H1 (cell line): Measurements from ENCODE around the gene AGPAT4. TPM values are rescaled to one million over a fixed set of nuclear protein-coding genes. Genes with fewer than 3 reads are reported as not detected.
A peak's percentile ranks its signal among the peaks of the same experiment; 100 is the strongest.

Experiments used
- CTCF ChIA-PET: fragments of 300-600 bp; sonication (Branson Sonifier 250); formaldehyde crosslinking; loops from one replicate; lab custom pipeline; 2021; ENCODE audit not compliant: partially characterized antibody; lab: Charles Lee
- POLR2A ChIA-PET: fragments of 300-600 bp; sonication (Branson Sonifier 250); formaldehyde crosslinking; loops from one replicate; lab custom pipeline; 2021; ENCODE audit warnings: inconsistent platforms; ENCODE audit not compliant: partially characterized antibody; lab: Charles Lee
- DNase-seq, 2 experiments: peaks; one replicate each; pipeline versions ENCODE4 v3.0.0 to v3.0.0-alpha.2; 2010 to 2022; ENCODE audit warnings: low spot score in 2 of 2, low read depth in 1 of 2, mixed read lengths in 1 of 2
- FAIRE-seq: peaks from 2 replicates; lab custom pipeline; 2011; peaks lifted over from hg19 to GRCh38; lab: Jason Lieb, UNC
- H2AFZ ChIP-seq: 2 replicates; pipeline ENCODE4 v1.8.1; 2012; ENCODE audit warnings: low read length, inconsistent platforms
- H2AK5ac ChIP-seq: 2 replicates; pipeline ENCODE4 v1.6.1; 2013; ENCODE audit warnings: low read depth, low read length
- H2BK120ac ChIP-seq: replicated peaks from 2 replicates; pipeline ENCODE3; 2013; ENCODE audit warnings: low read depth, low read length, inconsistent platforms
- H2BK12ac ChIP-seq: 2 replicates; pipeline ENCODE4 v1.6.1; 2013; ENCODE audit warnings: low read depth, low read length
- H2BK15ac ChIP-seq: 2 replicates; pipeline ENCODE4 v1.6.1; 2013; ENCODE audit warnings: low read length
- H2BK20ac ChIP-seq: 2 replicates; pipeline ENCODE4 v1.6.1; 2013; ENCODE audit warnings: low read length
- H2BK5ac ChIP-seq: 2 replicates; pipeline ENCODE4 v1.6.1; 2013; ENCODE audit warnings: low read depth, low read length
- H3K14ac ChIP-seq: 2 replicates; pipeline ENCODE4 v1.6.1; 2013; ENCODE audit warnings: inconsistent platforms; ENCODE audit not compliant: insufficient read length
- H3K18ac ChIP-seq: 2 replicates; pipeline ENCODE4 v1.6.1; 2013; ENCODE audit warnings: low read length; ENCODE audit errors: extremely low read depth
- H3K23ac ChIP-seq: 2 replicates; pipeline ENCODE4 v1.6.1; 2013; ENCODE audit warnings: inconsistent platforms; ENCODE audit not compliant: insufficient read length
- H3K23me2 ChIP-seq: 2 replicates; pipeline ENCODE4 v1.6.1; 2013; ENCODE audit warnings: low read depth, low read length
- H3K27ac ChIP-seq: 2 replicates; pipeline ENCODE4 v1.6.1; 2011; ENCODE audit warnings: low read depth, low read length, inconsistent platforms
- H3K27me3 ChIP-seq, 4 experiments: replicated peaks in 1 of 4; 1 replicate in 1 of 4; 2 replicates in 3 of 4; pipeline versions ENCODE4 v1.6.1 to v1.8.1; 2011 to 2013; ENCODE audit warnings: low read length in 3 of 4, mild to moderate bottlenecking in 3 of 4, inconsistent platforms in 2 of 4, mixed read lengths in 2 of 4, moderate library complexity in 1 of 4; ENCODE audit not compliant: control insufficient read depth in 3 of 4, insufficient read depth in 3 of 4; ENCODE audit errors: extremely low read depth in 1 of 4
- H3K36me3 ChIP-seq, 4 experiments: 2 replicates each; pipeline versions ENCODE4 v1.6.1 to v1.8.1; 2011 to 2013; ENCODE audit warnings: mild to moderate bottlenecking in 4 of 4, low read length in 3 of 4, moderate library complexity in 2 of 4, control low read depth in 1 of 4, inconsistent platforms in 1 of 4; ENCODE audit not compliant: insufficient read depth in 4 of 4, control insufficient read depth in 2 of 4
- H3K4ac ChIP-seq: replicated peaks from 2 replicates; pipeline ENCODE3; 2013; ENCODE audit warnings: low read length, low read depth, mixed read lengths, inconsistent platforms; ENCODE audit not compliant: insufficient read length
- H3K4me1 ChIP-seq, 4 experiments: replicated peaks in 1 of 4; 1 replicate in 1 of 4; 2 replicates in 3 of 4; pipeline versions ENCODE4 v1.6.1 to v1.8.1; 2011 to 2013; ENCODE audit warnings: low read length in 3 of 4, inconsistent platforms in 2 of 4, mixed read lengths in 1 of 4; ENCODE audit not compliant: insufficient read depth in 4 of 4, control insufficient read depth in 3 of 4
- H3K4me2 ChIP-seq, 2 experiments: 2 replicates each; pipeline versions ENCODE4 v1.6.1 to v1.8.1; 2011 to 2013; ENCODE audit warnings: low read depth in 2 of 2, low read length in 2 of 2, control low read depth in 1 of 2, inconsistent platforms in 1 of 2, mild to moderate bottlenecking in 1 of 2; ENCODE audit not compliant: insufficient read depth in 1 of 2
- H3K4me3 ChIP-seq, 4 experiments: fragments of 200-600, 300-600 bp in 1 of 4; sonication (generic), shearing (Covaris generic), sonication (Bioruptor Twin) in 1 of 4; 2 replicates each; pipeline versions ENCODE4 v1.5.1 to v1.8.1; 2011 to 2016; ENCODE audit warnings: low read length in 4 of 4, low read depth in 3 of 4, control low read depth in 2 of 4, inconsistent platforms in 2 of 4, mild to moderate bottlenecking in 2 of 4, mixed read lengths in 1 of 4, moderate library complexity in 1 of 4; ENCODE audit not compliant: insufficient read depth in 2 of 4; ENCODE audit errors: extremely low read depth in 1 of 4
- H3K56ac ChIP-seq: replicated peaks from 2 replicates; pipeline ENCODE3; 2013; ENCODE audit warnings: low read depth, mild to moderate bottlenecking, mixed read lengths, low read length, inconsistent platforms; ENCODE audit not compliant: insufficient read length
- H3K79me1 ChIP-seq: 2 replicates; pipeline ENCODE4 v1.6.1; 2013; ENCODE audit warnings: low read depth, low read length, control low read depth
- H3K79me2 ChIP-seq, 2 experiments: 2 replicates each; pipeline versions ENCODE4 v1.6.1 to v1.8.1; 2012 to 2013; ENCODE audit warnings: low read length in 2 of 2, mild to moderate bottlenecking in 2 of 2, inconsistent platforms in 1 of 2; ENCODE audit not compliant: insufficient read depth in 2 of 2, control insufficient read depth in 1 of 2
- H3K9ac ChIP-seq, 4 experiments: replicated peaks in 1 of 4; 1 replicate in 1 of 4; 2 replicates in 3 of 4; pipeline versions ENCODE4 v1.6.1 to v1.8.1; 2011 to 2013; ENCODE audit warnings: low read depth in 3 of 4, low read length in 3 of 4, control low read depth in 2 of 4, mild to moderate bottlenecking in 2 of 4, moderate library complexity in 2 of 4, inconsistent platforms in 1 of 4; ENCODE audit errors: extremely low read depth in 1 of 4
- H3K9me3 ChIP-seq, 2 experiments: 2 replicates each; pipeline versions ENCODE4 v1.6.1 to v1.8.1; 2012 to 2013; ENCODE audit warnings: mild to moderate bottlenecking in 2 of 2, moderate library complexity in 2 of 2, control low read depth in 1 of 2, inconsistent platforms in 1 of 2, low read depth in 1 of 2, low read length in 1 of 2, mixed read lengths in 1 of 2; ENCODE audit not compliant: insufficient read depth in 2 of 2
- H4K20me1 ChIP-seq, 2 experiments: replicated peaks in 1 of 2; 2 replicates each; pipeline versions ENCODE3 to v1.8.1; 2011 to 2013; ENCODE audit warnings: inconsistent platforms in 2 of 2, low read length in 2 of 2, mild to moderate bottlenecking in 1 of 2; ENCODE audit not compliant: insufficient read depth in 2 of 2, control insufficient read depth in 1 of 2
- H4K5ac ChIP-seq: 2 replicates; pipeline ENCODE4 v1.6.1; 2013; ENCODE audit warnings: low read length, low read depth, mixed read lengths, inconsistent platforms; ENCODE audit not compliant: insufficient read length
- H4K8ac ChIP-seq: 2 replicates; pipeline ENCODE4 v1.8.0; 2013; ENCODE audit warnings: mild to moderate bottlenecking, moderate library complexity, low read length, inconsistent platforms; ENCODE audit not compliant: insufficient read depth; ENCODE audit errors: extremely low read depth
- H4K91ac ChIP-seq: replicated peaks from 2 replicates; pipeline ENCODE3; 2013; ENCODE audit warnings: low read length, mixed read lengths, inconsistent platforms; ENCODE audit not compliant: insufficient read length
- BCL11A ChIP-seq, 2 experiments: IDR thresholded peaks; one replicate each; pipeline ENCODE4 v1.6.1; 2011; ENCODE audit warnings: low read depth in 2 of 2, low read length in 2 of 2, mild to moderate bottlenecking in 2 of 2
- EGR1 ChIP-seq: IDR thresholded peaks from 2 replicates; pipeline ENCODE4 v1.6.1; 2011; ENCODE audit warnings: low read depth, low read length, borderline replicate concordance
- PHF8 ChIP-seq: fragments of 200-600 bp; sonication (generic); conservative IDR thresholded peaks from 2 replicates; pipeline ENCODE4 v1.7.1; 2012; ENCODE audit warnings: low read depth, mild to moderate bottlenecking, inconsistent platforms, low read length, moderate library complexity
- POU5F1 ChIP-seq: IDR thresholded peaks from 2 replicates; pipeline ENCODE4 v1.6.1; 2011; ENCODE audit warnings: low read depth, mild to moderate bottlenecking, low read length, moderate library complexity
- WGBS, 2 experiments: shearing (Covaris generic) in 1 of 2; methylation state at CpG; one replicate each; pipeline versions ENCODE4 v1.1.6 to v1.1.7; 2013 to 2015; ENCODE audit warnings: low lambda C conversion rate in 2 of 2, mixed read lengths in 2 of 2, inconsistent platforms in 1 of 2, low coverage in 1 of 2, missing lambda C conversion rate in 1 of 2; ENCODE audit not compliant: insufficient replicate concordance in 2 of 2, insufficient coverage in 1 of 2, insufficient read length in 1 of 2; ENCODE audit errors: extremely low coverage in 1 of 2, missing lambda C conversion rate in 1 of 2; 5-methylcytosine and 5-hydroxymethylcytosine counted together
- polyA plus RNA-seq, 7 experiments: library from polyadenylated mRNA; depleted of rRNA in 3 of 7; stranded (reverse) in 5 of 7; unstranded in 2 of 7; fragments of >200 nt in 5 of 7; fragments of 200-250 nt in 2 of 7; gene quantifications; 1 replicate in 5 of 7; 2 replicates in 1 of 7; 4 replicates in 1 of 7; pipeline versions ENCODE4 v1.2.1 to v1.2.3, GENCODE V29; 2011 to 2013; ENCODE audit warnings: missing spikeins in 2 of 7, mixed read lengths in 2 of 7
- total RNA-seq: library from RNA; stranded (reverse); fragmentation: NEBNext Ultra II Directional; extraction: Animal tissue kit (Norgen Biotek cat#: 25700); gene quantifications from 2 replicates; pipeline ENCODE4 v1.2.1, GENCODE V29; 2021

AGPAT4 gene
- total and polyA plus RNA-seq, 2 of the 8 experiments (the other 6 are each of a cell fraction or from before 2014, with no cell fraction given) = 13.5 to 23.8 TPM

- Histone ChIP-seq H2AFZ (no peak overlapping the region), H3K4me3 (peak overlapping the region; percentile 72 to 91 (median 79)), H4K8ac (no peak overlapping the region), H3K79me2 (peaks cover 12 to 54% of the 10 kb centered on the region in 2 experiments), H3K23ac (no peak overlapping the region), H4K20me1 (peaks cover 0 to 8% of the 10 kb centered on the region in 2 experiments), H2BK12ac (no peak overlapping the region; the same call in 1 of the 2 replicates), H3K4ac (no peak overlapping the region), H2BK5ac (no peak overlapping the region; the same call in 1 of the 2 replicates), H2AK5ac (no peak overlapping the region), H3K9ac (peak overlapping the region; percentile 73 to 94 (median 92)), H3K14ac (no peak overlapping the region), H3K4me2 (peak overlapping the region; percentile 73 to 99), H3K9me3 (no peaks in the 10 kb centered on the region; a peak in 1 of 4 replicates), H2BK120ac (peak overlapping the region; percentile 27), H2BK15ac (no peak overlapping the region), H3K27ac (peak overlapping the region; percentile 92), H2BK20ac (no peak overlapping the region), H4K5ac (no peak overlapping the region), H3K27me3 (no peaks in the 10 kb centered on the region), H3K4me1 (peaks cover 0 to 14% (median 5%) of the 10 kb centered on the region in 4 experiments; a peak in 5 of 7 replicates), H3K56ac (no peak overlapping the region), H3K23me2 (peaks cover 9% of the 10 kb centered on the region), H3K36me3 (no peaks in the 10 kb centered on the region; a peak in 1 of 8 replicates), H4K91ac (no peak overlapping the region), H3K79me1 (peaks cover 12% of the 10 kb centered on the region), H3K18ac (no peak overlapping the region)
- WGBS, 2 experiments = 10% methylated on average over 11 of the region's 11 CpGs; no CpG with 5 or more reads in 1 of the 2 experiments
- ChIA-PET POLR2A (interaction anchor here (0.7 to 5.0 kb wide), 9 partner anchors 11 to 122 kb away, joined by 3 to 39 read pairs (median 6); no protein-coding TSS in a partner anchor), CTCF (interaction anchor here (0.9 to 2.2 kb wide), 3 partner anchors 81 to 119 kb away, joined by 3 to 6 read pairs (median 5); no protein-coding TSS in a partner anchor)
- DNase-seq = no peak
- no peak for FAIRE-seq
- no peak for TF ChIP-seq PHF8
- TF ChIP-seq POU5F1 = no peak
- TF ChIP-seq BCL11A (IDR thresholded peaks at IDR 0.05; ENCODE audit: low read depth in 2 of 2, low read length in 2 of 2) = no peak
- no peak for TF ChIP-seq EGR1
These were observed 1.1 kb downstream of the AGPAT4 start for GRCh38 chr6:161272635-161273273.
